ENCODE measurements around the gene IL36A.

Gene IL36A

GRCh38 chr2:113005030-113005509 lies at the start of gene IL36A:
IL36A (plus strand) TSS chr2:113005459; CDS start chr2:113005872, 413 bp downstream.
- no peak within 1 kb of the TSS for H2AFZ ChIP-seq (ENCODE audit: low read length)
- no peak within 1 kb of the TSS for H3K4me2 ChIP-seq (ENCODE audit: low read length)
- no peak within 1 kb of the TSS for H3K9ac ChIP-seq (ENCODE audit: low read length)
- no peaks in the 10 kb centered on the region for H4K20me1 ChIP-seq (ENCODE audit: insufficient read depth, low read length)
- H3K27ac ChIP-seq (ENCODE audit: low read depth, low read length, poor library complexity, severe bottlenecking) = no peak within 1 kb of the TSS
- no peaks in the 10 kb centered on the region for H3K4me1 ChIP-seq (ENCODE audit: insufficient read depth, low read length, severe bottlenecking)
- no peak within 1 kb of the TSS for H3K4me3 ChIP-seq (ENCODE audit: low read depth, low read length, poor library complexity, severe bottlenecking)
- no peaks in the 10 kb centered on the region for H3K9me2 ChIP-seq (ENCODE audit: low read depth, low read length)
- H3K36me3 ChIP-seq (ENCODE audit: insufficient read depth, low read length) = no peaks in the 10 kb centered on the region
- no peaks in the 10 kb centered on the region for H3K27me3 ChIP-seq (ENCODE audit: insufficient read depth, low read length)
- peaks cover 11% of the 10 kb centered on the region for H3K9me3 ChIP-seq (ENCODE audit: low read length)
- no peaks in the 10 kb centered on the region for H3F3A ChIP-seq (ENCODE audit: insufficient read depth, low read length)
- no peak for TF ChIP-seq EZH2 (IDR thresholded peaks at IDR 0.05; ENCODE audit: borderline replicate concordance, low read length)
- TF ChIP-seq CTCF (IDR thresholded peaks at IDR 0.05; ENCODE audit: low read length) = no peak
- no peaks in the 10 kb centered on the region for H3K79me2 ChIP-seq (ENCODE audit: insufficient read depth, low read length)

GRCh38 chr2:112957511-112957910 lies 47.7 kb upstream of the IL36A start:
- Histone ChIP-seq H3K27ac (ENCODE audit: low read depth, low read length, poor library complexity, severe bottlenecking) (no peak overlapping the region), H3K9me3 (ENCODE audit: low read length) (0 out of 2 replicates have a peak, but pooled peaks cover 1% of the 10 kb centered on the region), H3K36me3 (ENCODE audit: insufficient read depth, low read length) (no peaks in the 10 kb centered on the region), H3K27me3 (ENCODE audit: insufficient read depth, low read length) (no peaks in the 10 kb centered on the region; the same call in 1 of the 2 replicates), H3K4me3 (ENCODE audit: low read depth, low read length, poor library complexity, severe bottlenecking) (no peak overlapping the region), H3F3A (ENCODE audit: insufficient read depth, low read length) (no peaks in the 10 kb centered on the region), H2AFZ (ENCODE audit: low read length) (no peak overlapping the region), H3K9me2 (ENCODE audit: low read depth, low read length) (no peaks in the 10 kb centered on the region), H3K79me2 (ENCODE audit: insufficient read depth, low read length) (no peaks in the 10 kb centered on the region), H3K4me2 (ENCODE audit: low read length) (no peak overlapping the region), H4K20me1 (ENCODE audit: insufficient read depth, low read length) (no peaks in the 10 kb centered on the region), H3K4me1 (ENCODE audit: insufficient read depth, low read length, severe bottlenecking) (no peaks in the 10 kb centered on the region), H3K9ac (ENCODE audit: low read length) (no peak overlapping the region)
- TF ChIP-seq EZH2 (IDR thresholded peaks at IDR 0.05; ENCODE audit: borderline replicate concordance, low read length) = no peak
- TF ChIP-seq CTCF (IDR thresholded peaks at IDR 0.05; ENCODE audit: low read length) = no peak

GRCh38 chr2:112958428-112959108 lies 46.7 kb upstream of the IL36A start:
- Histone ChIP-seq H3K27ac (ENCODE audit: low read depth, low read length, poor library complexity, severe bottlenecking) (no peak overlapping the region), H3K79me2 (ENCODE audit: insufficient read depth, low read length) (no peaks in the 10 kb centered on the region), H2AFZ (ENCODE audit: low read length) (no peak overlapping the region), H3K9ac (ENCODE audit: low read length) (no peak overlapping the region), H3K4me2 (ENCODE audit: low read length) (no peak overlapping the region), H3K4me1 (ENCODE audit: insufficient read depth, low read length, severe bottlenecking) (no peaks in the 10 kb centered on the region), H3K4me3 (ENCODE audit: low read depth, low read length, poor library complexity, severe bottlenecking) (no peak overlapping the region), H3K27me3 (ENCODE audit: insufficient read depth, low read length) (no peaks in the 10 kb centered on the region; the same call in 1 of the 2 replicates), H3F3A (ENCODE audit: insufficient read depth, low read length) (no peaks in the 10 kb centered on the region), H4K20me1 (ENCODE audit: insufficient read depth, low read length) (no peaks in the 10 kb centered on the region), H3K36me3 (ENCODE audit: insufficient read depth, low read length) (no peaks in the 10 kb centered on the region), H3K9me2 (ENCODE audit: low read depth, low read length) (no peaks in the 10 kb centered on the region), H3K9me3 (ENCODE audit: low read length) (no peaks in the 10 kb centered on the region)
- TF ChIP-seq EZH2 (IDR thresholded peaks at IDR 0.05; ENCODE audit: borderline replicate concordance, low read length) = no peak
- TF ChIP-seq CTCF (IDR thresholded peaks at IDR 0.05; ENCODE audit: low read length) = peak; percentile 80
